DMS53 treated with DMSO at 0.1 percent for 48 hours (cell line): ENCODE data around the gene TMEM184A.

Source experiments
- DNase-seq: peaks from one replicate; lab custom pipeline; 2025; ENCODE audit not compliant: unreplicated experiment; lab: John Stamatoyannopoulos, UW

TMEM184A gene

DNA sequence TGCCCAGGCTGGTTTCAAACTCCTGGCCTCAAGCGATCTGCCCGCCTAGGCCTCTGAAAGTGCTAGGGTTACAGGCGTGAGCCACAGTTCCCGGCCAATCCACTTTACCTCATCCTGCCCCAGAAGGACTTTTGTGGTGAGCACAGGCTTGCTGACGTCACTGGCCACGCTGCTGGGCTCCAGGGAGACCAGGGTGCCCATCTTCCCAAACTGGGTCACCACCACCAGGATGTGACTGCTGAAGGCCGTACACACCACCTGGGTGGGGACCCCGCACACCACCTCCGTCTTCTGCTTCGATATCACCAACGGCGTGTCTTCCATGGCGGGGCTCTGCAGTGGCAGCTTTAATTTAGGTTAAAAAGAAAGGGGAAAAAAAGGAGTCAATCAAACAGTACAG lies 13.0 kb upstream of the TMEM184A start:
- DNase-seq, result no peak

DNA sequence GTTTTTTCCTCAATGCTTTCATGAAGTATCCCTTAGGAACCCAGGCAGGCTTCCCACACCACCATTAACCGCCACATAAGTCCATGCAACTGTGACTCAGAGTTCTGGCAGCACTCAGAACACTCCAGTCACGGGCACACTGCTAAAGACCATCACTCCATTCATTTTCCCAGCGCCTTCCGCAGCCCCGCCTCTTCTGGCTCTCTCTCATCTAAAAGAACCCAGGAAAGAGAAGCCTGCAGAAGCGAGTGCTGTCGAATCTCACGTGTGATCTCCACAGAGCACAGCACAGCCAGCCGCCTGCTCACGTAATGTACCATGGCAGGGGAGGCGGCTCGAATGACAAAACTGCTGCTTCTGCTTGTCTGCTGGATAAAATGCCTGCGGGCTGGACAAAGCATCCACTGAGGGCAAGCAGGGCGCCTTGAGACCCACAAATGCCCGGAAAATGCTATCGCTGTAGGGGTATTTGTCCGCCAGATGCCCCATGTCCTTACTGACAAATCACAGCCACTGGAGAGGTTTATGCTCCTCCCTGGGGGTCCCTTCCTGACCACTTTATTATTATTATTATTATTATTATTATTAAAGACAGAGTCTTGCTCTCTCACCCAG lies 12.0 kb upstream of the TMEM184A start:
- DNase-seq, result no peak

DNA sequence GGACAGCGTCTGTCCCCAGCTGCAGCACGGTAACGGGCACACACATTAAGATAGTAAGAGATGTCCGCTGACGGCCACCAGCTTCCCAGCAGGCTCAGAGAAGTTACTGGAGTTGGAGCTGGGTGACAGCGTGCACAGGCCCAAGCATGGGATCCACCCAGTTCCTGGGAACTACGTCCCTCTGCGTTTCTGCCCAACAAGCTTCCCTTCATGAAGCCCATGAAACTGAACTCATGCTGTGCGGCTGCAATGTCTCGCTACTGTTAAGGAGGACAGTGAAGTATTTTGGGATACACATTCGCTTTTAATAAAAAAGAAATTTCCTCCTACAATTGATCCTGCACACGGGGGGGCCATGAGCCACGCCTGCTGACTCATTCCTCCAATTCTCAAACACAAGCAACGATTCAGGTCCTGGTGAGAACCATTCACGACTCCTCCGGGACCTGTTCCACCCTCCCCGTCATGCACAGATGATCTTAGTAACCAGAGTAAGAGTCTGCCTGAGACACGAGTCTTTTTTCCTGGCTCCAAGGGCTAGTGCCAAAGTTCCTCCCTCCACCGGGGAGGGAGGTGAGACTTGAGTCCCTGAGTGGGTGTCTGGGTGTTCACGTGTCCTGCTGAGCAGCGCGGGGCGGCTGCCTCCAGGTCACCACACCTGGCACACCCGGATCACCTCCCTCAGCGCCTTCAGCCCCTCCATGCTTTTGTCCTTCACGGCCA lies 11.2 kb upstream of the TMEM184A start:
- DNase-seq, result no peak

DNA sequence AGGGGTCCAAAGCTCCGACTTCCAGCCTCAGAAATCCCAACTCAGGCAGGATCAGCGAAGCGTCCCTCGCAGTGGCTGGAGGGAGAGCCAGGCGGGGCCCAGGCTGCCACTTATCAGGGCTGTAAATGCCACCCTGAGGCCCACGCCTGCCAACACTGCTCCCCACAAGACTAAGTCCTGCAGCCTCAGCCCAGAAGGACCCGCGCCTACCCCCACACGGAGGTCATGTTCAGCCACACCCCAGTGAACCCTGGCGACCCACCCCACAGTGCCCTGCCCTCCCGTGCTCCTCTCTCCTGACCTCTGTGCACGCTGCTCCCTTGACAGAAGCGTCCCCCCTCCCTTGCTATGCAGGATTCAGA lies 10.7 kb upstream of the TMEM184A start:
- DNase-seq, result no peak

DNA sequence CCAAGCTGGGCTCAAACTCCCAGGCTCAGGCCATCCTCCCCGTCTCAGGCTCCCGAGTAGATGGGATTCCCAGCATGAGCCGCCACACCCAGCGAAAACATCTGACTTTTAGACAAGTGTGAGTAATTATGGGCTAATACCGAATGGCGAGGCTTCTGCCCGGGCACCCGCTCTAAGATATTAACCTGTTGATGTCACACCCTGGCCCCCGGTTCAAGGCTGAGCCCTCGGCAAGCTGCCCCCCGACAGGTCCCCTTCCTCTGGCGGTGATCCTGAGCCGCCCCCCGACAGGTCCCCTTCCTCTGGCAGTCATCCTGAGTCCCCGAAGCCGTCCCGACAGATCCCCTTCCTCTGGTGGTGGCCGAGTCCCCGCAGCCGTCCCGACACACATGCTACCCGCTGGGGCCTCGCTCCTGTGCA lies 8.6 kb upstream of the TMEM184A start:
- no peak for DNase-seq

DNA sequence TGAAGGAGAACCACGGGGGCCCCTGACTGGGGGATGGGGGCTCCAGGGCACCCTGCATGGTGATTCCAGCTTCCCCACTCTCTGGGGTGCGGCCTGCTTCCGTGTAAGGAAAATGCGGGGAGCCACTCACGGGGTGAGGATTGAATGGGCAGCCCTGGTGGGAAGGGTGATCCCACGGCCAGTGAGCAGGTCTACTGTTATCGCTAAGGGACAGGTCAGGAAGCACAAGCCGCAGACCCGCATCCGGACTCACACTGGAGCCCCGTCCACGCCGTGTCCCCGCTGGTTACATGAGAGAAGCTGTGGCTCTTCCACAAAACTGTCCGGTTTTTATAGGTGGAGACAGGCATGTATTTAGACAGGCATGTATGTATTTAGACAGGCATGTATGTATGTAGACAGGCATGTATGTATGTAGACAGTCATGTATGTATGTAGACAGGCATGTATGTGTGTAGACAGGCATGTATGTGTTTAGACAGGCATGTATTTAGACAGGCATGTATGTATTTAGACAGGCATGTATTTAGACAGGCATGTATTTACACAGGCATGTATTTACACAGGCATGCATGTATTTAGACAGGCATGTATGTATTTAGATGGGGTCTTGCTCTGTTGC lies 8.1 kb upstream of the TMEM184A start:
- no peak for DNase-seq

DNA sequence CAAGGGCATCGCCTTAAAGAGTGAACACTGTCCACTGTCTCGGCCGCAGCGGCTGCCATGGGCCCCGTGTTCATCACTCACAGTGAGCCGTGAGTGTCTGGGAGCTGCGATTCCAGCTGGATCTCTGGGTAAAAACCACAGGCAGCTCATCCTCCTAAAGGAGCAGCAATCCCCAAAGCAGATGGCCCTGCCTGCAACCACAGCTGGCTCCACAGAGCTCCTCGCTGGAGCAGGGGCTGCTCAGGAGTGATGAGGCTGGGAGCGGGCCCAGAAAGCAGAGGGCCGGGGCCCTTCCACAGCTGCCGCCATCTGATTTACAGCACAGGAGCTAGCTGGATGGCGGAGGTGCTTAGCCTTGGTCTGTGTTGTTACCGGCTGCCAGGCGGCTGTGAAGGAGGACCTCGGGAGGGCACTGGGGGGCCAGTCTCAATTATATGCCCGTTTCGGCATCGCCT lies 6.6 kb upstream of the TMEM184A start:
- DNase-seq, result no peak

DNA sequence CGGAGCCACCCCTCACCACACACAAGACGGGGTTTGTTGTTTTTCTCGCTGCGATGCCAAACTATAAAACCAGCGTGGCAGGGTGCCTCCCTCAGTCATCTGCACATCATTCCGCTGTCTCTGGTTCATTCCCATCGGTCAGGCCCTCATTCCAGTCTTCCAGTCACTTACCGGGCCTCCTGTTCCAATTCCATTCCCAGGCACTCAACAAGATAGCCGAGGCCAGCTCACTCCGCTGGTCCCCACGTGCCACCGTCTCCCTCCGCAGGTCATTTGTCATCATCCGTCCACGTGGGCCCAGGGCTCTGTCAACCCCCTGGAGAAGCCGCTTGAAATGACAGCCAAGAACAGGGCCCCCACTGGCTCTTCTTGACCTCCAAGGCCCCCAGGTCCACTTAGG lies 6.1 kb upstream of the TMEM184A start:
- DNase-seq, result no peak

DNA sequence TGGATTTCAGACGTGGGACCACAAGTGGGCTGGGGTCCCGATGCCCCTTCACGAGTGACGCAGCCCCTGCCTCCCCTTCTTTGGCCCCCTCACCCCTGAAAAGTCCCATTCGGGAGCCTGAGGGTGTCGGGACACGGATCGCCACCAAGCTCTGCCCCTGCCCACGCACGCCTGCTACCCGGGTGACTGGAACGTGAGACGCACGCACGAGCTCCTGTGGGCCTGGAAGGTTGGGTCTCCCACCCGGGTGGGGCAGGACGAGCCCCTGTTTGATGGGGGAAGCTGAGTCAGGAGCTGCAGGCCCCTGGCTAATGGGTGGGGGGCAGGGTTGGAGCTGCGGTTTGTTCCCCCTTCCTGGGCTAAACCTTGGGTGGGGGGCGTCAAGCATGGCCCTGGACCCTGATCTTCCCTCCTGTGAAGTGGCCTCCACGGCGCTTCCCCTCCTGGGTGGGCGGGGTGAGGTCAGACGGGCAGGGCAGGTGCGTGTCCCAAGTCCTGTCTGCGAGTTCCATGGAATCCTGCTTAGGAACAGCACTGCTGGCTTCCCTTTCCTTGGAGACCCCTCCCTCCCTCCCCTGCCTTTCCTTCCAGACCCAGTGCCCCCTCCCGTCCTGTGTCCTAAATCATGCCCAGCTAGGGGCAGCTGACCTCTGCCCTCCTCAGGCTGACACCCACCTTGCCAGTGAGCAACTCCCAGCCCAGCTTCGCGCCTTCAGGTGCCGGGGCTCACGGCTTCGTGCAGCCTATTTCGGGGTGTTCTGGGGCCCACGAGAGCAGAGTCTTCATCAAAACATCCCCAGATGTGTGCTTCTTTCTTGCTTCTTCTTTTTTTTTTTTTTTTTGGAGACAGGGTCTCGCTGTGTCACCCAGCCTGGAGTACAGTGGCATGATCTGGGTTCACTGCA lies 5.3 kb upstream of the TMEM184A start:
- DNase-seq, result no peak

DNA sequence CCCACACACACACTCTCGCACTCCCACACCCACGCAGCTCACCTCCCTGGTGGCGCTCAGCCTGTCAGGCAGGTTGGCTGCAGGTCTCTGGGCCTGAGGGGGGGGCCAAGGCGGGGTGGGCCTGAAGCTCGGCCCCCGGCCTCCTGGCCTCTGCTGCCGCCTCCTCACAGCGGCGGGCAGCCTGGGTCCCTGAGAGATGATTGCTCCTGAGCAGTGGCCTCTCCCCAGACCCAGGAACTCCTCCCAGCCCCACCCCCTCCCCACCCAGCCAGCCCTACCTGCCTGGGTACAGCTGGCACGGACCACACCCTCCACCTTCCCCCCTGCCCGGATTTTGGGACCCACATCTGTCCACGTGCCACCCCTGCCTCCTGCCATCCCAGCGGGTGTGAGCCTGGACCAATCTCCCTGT lies 4.6 kb upstream of the TMEM184A start:
- no peak for DNase-seq

DNA sequence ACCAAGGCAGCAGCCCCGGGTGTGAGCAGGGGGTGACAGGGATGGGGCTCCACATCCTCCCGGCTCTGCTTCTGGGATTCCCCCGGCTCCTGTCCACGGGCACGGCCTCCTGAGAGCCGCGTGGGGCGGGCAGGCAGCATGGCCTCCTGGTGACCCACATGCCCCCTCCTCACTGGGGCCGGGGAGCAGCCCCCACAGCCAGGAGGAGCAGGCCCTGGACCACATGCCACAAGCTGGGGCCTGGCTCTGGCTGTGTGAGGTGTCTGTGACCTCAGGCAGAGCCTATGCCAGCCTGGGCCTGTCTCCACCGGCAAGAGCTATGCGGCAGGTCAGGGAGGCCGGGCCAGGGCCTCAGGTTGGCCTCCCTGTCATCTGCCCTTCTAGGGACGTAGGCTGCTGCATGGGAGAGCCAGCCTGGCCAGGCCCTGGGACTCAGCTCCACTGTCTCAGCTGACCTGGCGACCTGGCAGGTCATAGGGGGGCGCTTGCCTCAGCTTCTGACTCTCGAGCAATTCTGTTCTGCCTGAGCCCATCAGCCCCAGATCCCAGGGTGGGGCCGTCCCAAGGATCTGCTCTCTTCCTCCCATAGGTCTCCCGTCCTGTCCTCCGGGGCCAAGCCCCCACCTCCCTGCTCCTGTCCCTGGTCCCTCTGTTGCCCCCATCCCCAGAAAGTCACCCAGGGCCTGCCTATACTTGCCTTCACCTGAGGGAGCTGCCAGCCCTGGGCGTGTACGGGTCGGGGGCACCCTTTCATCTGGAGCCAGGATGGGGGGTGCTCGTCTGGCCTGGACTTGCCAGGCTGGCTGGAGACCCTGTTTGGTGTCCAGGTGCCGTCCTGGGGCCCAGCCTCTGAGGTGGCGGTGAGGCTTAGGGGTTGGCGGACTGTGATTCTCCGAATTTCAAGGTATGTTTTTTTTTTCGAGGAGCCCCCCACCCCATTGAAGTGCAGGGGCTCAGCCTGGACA lies 3.9 kb upstream of the TMEM184A start:
- DNase-seq, result no peak

DNA sequence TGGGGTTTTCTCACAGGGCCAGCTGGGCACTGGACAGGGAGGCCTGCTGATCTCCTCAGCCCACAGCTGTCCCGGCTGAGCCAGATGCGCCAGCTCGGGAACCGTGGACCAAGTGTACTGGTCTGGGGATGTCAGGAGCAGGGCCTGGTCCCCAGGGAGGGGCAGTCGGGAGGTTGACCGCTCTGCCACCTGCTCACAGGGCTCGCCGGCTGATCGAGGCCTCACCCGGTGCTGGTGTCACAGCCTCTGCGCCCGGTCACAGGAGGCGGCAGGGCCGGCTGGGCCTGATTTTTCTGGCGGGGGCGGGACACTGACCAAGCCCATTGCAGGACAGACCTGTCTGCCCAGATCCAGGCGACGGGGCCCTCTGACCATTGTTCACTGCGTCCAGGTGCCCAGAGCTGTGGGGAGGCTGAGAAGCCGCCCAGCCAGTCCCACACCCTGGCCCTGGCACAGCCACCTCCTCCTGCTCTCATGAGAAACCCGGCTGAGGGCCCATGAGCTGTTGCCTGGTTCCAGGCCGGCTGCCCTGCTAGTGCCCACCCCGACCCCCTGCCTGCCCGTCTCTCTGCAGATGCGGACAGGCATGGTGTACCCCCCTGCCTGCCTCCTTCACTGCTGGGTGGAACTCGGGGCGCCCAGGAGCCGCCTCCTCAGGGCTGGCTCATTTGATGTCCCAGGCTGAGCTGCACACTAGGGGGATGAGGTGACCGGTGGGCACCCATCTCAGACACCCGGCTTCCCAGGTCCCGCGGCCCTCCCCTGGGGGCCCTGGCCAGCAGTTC lies 3.0 kb upstream of the TMEM184A start:
- DNase-seq, result no peak

DNA sequence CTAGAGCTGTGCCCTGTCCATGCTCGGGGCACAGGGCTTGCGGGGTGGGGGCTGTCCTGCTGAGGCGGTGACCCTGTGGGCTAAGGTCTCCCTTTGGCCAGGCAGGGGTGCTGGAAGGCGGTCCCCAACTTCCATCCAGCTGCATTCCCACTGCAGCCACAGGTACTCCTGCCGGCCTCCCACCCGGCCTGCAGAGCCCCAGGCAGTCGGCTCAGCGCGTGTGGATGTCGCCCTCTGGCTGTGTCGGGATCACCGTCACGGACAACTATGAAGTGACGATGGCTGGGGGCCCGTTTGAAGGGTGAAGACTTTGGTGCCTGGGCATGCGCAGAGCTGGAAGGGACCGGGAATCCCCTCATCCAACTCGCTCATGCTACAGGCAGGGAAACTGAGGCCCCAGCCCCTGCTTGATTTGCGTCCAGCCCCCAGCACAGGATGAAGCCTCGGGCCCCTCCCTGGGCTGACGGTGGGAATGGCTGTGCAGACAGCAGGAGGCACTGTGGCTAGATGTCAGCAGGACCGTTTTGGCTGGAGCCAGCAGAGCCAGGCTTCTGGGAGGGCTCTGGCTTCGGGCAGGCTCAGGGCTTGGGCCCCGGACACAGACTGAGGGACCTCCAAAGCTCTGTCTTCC lies 2.3 kb upstream of the TMEM184A start:
- DNase-seq, result no peak

DNA sequence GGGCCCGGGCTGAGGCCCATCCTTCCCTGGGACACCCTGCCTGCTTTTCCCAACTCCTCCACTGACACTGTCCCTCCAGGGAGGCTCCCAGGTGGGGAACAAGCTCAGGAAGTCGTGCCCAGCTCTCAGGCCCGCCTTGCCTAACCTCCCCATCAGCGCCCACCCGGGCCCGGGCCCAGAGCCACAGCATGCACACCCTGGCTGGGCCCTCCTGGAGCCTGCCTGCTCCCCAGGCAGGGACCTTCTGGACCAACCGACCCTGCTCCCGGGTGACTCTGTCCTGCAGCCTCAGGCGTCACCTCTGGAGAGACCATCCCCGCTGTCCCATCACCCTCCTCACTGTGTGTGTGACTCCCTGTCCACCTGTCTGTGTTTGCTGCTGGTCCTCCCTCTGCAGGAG lies 1.8 kb upstream of the TMEM184A start:
- DNase-seq, result no peak

DNA sequence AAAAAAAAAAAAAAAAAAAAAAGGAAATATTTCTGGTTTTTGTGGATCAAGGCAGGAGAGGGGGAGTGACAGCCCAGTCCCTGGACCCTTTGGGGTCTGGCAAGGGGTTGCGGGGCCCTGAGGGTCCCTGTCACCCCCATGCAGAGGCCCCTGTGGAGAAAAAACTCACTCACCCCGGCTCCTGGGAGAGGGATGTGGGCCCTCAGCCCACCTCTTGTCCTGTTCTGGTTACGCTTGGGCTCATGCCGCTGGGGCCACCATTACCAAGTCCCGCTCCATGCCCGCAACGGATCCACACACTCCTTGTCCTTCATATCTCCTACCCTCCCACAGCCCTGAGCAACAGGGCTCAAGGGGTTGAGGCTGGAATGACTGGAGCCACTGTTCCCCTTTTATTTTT lies 1.0 kb upstream of the TMEM184A start:
- no peak for DNase-seq

DNA sequence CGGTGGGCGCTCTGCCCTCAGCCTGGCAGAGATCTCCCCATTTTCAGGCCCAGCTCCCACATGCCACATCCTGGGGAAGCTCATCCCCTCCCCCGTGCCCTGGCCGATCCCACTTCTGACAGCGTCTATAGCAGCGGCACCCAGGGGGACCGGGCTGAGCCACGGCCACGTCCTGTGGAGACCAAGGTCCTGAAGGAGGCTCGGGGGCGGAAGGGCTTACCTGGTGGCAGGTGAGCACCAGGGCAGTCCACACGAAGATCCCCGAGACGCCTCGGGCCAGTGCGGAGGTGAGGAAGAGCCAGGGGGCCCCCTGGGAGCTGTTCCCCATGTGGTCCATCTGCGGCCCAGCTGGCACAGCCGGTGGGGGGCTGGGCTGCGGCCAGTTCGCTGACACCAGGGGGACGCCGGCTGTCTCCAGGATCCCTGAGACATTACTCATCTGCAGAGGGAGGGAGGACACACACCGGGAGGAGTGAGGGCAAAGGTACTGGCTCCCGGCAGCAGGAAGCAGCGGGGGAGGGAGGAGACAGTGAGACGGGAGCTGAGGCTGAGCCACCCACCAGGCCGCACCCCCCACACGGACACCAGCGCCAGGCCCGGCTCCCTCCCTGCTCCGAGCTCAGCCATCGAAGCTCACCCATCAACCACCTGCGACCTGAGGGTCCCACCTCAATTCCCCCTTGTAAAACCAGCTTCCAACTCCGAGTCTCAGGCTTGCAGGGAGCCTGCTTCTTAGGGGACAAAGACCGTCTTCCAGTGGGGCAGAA lies 776 bp downstream of the TMEM184A start:
- peak; percentile 87 for DNase-seq

DNA sequence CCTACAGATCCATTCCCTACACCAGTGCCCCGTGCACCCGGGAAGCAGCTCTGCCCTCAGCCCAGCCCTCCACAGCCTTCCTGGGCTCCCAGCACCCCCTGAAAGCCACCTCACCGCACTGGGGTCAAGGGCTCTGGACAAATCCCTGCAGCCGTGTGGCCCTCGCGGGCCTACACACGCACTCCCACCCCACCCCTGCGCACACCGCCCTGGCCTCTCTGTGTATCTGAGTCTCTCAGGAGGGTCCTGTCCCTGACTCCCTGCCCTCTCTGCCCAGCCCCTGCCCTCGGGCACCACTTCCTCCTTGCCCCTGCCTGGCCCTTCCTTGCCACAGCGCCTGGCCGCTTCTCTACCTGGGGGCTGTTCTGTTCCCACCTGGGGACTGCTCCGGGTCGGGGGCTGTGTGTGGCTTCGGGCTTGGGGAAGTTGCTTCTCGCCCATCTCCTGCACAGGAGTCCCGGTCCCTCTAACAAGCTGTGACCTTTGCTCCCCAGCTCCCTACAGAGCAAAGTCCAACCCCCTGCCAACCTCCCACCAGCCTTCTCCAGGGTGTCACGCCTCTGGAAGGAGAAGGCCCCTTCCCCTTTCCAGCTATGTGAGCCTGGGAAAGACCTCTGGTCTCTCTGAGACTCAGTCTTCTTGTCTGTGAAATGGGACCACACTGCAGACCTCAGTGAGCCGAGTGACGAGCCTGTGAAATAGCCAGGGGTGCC lies 1.5 kb downstream of the TMEM184A start:
- DNase-seq, result no peak
